ENCODE results near the gene PADI2.

DNA sequence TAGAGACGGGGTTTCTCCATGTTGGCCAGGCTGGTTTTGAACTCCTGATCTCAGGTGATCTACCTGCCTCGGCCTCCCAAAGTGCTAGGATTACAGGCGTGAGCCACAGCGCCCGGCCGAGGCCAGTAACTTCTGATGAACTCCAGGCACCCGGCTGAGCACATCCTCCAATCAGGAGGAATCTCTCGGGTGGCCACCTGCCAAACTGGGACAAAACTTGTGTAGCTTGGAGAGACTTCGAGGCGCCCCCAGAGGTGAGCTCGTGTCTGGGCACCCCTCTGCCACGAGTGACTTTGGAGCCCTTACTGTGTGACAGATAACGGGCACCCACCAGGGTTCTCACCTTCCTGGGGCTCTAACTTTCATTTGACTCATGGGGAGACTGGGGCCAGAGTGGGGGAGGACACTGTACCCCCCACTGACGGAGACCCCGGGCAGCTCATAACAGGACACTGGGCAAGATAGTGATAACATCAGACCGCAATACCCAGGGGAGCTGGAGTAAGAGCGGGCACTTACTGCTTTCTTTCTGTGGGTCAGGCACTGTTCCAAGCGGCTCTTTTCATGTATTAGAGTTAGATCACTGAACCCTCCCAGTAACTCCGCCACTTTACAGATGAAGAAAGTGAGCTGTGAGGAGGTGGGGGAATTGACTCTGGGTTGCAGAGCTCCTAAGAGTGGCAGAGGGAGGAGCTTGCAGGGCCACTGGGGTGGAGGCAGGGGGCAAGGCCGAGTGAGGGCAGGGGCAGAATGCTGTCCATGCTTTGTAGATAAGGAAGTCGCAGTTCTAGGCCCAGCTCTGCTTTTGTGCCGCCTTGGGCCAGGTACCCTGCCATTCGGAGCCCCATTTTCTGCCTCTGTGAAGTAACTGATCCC lies 1.9 kb upstream of the PADI2 start:
- TF ChIP-seq POLR2A (IDR thresholded peaks at IDR 0.05; ENCODE audit: low read depth, low read length) (no peak), TAF1 (IDR thresholded peaks at IDR 0.05; ENCODE audit: low read depth, low read length) (no peak), POLR2AphosphoS5 (IDR thresholded peaks at IDR 0.05; ENCODE audit: low read depth, low read length) (no peak), POU2F2 (IDR thresholded peaks at IDR 0.05; ENCODE audit: low read depth, low read length) (no peak), SPI1 (IDR thresholded peaks at IDR 0.05; ENCODE audit: low read depth, low read length) (no peak), PAX5 (IDR thresholded peaks at IDR 0.05; ENCODE audit: insufficient read depth, low read length, severe bottlenecking) (no peak)

Data from GM12891 (cell line).